Activated CD8-positive, alpha-beta memory T cell treated with anti-CD3 and anti-CD28 coated beads for 24 hours (primary cell): Measurements from ENCODE around the gene GFPT1.
"Not testable (repeated sequence)": the region's sequence is repeated elsewhere in the genome, so short reads cannot be mapped to it uniquely, and the experiment has no call there.

ENCODE experiments used
- DNase-seq: peaks from one replicate; pipeline ENCODE4 v3.0.0-alpha.2; 2020

The GFPT1 gene

DNA sequence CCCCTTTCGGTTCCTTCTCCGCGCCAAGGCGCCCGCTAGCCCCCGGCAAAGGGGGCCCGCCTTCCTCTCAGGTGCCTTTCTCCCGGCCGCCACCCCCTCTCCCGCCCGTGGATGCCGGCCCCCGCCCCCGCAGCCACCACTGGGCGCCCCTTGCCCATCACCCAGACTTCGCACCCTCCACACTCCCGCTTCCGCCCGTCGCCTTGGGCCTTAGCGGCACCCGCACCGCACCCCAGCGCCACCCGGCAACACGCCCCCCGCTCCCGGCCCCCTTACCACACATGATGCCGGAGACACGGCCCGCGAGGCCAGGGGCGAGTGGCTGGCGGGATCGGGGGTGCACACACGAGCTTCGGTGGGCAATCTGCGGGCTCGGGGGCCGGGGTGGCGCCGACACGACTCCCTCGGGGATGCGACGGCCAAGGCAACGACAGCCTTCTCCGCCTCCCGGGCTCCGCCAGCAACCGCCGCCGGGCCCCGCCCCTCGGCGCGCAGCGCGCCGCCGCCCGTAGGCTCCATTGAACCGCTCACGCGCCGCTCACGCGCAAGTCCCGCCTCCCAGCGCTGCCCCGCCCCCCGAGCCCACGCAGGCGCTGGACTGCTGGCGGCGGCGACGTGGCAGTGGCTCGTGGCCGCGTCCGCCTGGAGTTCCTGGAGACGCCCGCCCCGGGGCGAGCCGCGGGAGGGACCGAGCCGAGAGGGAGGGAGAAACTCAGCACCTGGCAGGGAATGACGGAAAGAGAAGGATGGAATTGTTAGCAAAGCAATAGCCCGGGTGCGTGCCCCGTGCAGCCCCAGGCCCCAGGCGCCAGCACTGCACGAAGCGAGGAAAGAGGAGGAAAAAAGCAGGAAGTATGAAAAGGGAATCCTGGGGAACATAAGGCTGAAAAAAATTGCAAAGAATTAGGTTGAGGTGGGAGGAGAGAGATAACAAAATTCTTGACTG lies at the start of gene GFPT1:
GFPT1 (minus strand) TSS at position 439 of the 946 bp plus-strand sequence; CDS start at position 283, 156 bp downstream.
- peak; percentile 97 for DNase-seq

DNA sequence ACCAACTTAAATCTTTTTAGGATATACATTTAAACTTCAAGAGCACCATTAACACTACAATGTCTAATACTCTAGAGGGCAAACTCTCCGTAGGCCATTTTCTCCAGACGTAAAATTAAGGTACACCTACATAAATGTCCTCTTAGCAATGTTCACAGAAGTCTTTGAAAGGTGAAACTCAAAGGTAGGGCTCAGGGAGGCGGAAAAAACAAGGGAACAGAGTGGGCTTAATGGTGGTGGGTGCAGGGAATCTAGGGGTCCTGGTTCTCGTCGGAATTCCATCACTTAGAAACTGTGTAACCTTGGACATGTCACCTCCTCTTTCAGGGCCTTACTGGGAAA lies 49.5 kb upstream of the GFPT1 start:
- DNase-seq, result no peak

DNA sequence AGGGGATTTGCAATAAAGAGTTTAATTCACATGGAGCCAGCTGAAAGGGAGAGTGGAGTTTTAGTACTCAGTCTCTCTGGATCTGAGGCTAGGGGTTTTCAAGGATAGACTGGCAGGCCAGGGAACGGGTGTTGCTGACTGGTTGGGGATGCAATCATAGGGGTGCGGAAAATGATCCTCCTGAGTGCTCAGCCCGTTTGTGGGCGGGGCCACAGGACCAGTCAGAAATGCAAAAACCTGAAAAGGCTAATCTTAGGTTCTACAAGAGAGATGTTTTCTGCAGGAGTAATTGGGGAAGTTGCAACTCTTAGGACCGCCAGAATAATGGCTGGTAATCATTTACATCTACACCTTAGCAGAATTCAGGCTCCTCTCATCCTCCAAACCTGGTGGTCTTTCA lies 47.7 kb upstream of the GFPT1 start:
- no peak for DNase-seq

DNA sequence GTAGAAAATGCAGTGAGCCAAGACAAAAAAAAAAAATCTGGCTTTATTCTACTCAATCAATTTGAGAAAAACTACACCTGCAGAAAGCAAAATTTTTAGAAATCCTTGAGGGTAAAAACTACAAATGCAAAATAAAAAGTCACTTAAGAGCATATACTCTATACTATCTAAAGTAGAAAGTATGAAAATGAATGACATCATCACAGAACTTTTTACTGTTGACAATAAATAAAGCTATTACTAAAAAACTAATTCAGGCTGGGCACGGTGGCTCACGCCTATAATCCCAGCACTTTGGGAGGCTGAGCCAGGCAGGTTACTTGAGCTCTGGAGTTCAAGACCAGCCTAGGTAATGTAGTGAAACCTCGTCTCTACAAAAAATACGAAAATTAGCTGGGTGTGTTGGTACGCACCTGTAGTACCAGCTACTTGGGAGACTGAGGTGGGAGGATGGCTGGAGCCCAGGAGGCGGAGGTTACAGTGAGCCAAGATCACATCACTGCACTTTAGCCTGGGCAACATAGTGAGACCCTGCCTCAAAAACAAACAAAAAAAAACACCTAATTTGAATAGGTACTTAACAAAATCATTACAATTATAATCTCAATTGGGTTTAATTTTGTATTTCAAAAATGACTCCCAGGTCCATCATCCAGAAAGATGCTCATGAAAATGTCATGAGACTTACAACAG lies 42.6 kb upstream of the GFPT1 start:
- no peak for DNase-seq

DNA sequence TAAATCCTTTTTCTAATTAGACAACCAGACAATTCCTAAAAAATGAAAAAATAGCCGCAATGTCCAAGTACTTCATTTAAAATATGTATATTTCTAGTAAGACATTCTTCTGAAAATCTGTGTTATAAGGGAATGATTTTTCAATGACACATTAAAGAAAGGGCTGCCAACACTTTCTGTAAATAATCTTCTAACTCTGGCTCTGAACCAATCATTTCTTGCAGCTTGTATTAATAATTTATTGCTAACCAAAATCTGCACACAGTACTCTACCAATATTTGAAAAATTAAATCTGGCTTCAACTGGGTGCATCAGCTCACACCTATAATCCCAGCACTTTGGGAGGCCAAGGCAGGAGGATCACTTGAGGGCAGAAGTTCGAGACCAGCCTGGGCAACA lies 42.0 kb upstream of the GFPT1 start:
- no peak for DNase-seq

DNA sequence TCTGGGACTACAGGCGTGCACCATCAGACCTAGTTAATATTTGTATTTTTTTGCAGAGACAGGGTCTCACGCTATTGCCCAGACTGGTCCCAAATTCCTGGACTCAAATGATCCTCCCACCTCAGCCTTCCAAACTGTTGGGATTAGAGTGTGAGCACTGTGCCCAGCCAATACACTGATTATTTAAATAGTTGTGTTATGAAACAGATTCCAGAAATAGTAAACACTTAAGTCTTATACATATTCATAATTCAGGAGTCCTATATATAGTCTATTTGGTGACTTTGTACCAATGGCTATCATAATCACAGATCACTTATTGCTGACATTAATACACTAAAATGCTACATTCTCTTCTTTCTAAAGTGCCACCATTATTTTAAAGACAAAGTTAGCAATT lies 37.4 kb upstream of the GFPT1 start:
- DNase-seq, result no peak

DNA sequence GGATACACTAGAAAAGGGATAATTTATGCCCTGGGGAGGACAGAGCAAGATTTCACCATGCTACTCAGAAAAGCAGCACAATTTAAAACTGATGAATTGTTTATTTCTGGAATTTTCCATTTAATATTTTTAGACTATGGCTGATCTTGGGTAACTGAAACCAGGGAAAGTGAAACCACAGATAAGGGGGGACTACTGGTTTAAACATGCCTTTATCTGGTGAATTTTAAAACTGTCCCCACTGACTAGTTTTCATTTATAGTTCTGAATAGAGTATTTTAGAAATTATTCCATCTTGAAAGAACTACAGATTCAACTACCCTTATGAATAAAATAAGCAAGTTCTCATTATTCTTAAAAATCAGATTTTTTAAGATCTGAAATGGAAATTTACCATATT lies 35.2 kb upstream of the GFPT1 start:
- DNase-seq, result no peak

DNA sequence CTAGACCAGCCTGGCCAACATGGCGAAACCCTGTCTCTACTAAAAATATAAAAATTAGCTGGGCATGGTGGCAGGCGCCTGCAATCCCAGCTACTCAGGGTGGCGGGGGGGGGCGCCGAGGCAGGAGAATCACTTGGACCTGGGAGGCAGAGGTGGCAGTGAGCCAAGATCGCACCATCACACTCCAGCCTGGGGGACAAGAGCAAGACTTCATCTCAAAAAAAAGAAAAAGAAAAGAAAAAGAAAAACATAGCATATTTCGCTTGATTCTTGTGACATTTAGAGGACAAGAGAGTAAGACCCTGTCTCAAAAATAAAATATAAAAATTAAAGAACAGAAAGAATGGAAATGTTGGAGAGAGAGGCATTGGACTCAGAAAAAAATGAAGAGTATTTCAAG lies 32.1 kb upstream of the GFPT1 start:
- DNase-seq, result not testable (repeated sequence)

DNA sequence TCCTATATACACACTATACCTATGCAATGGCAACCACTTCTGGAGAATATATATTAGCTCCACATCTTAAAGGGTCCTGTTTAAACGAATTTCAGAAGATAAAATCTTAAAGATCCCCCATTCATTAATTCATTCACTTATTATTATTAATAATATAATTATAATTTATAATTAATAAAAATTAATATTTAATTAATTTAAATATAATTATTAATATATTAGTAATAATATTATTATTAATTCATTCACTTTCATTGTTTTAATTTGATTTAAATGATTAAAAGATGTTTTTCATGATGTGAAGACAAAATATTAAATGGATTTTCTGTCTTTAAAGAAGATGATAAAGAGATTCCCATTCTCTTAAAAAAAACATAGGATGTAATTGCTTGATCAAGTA lies 29.1 kb upstream of the GFPT1 start:
- DNase-seq, result no peak

DNA sequence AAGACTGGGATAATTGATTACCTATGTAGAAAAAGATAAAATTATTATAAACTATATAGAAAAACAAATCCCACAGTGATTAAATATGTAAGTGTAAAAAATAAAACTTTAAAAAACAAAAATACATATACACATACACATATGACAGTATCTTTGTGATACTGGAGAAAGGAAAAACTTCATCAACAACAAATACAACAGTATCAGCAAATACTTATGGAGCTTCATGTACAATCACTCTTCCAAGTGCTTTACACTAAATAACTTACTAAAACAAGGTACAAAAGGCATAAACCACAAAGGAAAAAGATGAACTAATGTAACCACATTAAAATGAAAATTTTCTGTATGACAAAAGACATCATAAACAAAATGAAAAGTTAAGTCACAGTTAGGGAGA lies 24.1 kb upstream of the GFPT1 start:
- no peak for DNase-seq

DNA sequence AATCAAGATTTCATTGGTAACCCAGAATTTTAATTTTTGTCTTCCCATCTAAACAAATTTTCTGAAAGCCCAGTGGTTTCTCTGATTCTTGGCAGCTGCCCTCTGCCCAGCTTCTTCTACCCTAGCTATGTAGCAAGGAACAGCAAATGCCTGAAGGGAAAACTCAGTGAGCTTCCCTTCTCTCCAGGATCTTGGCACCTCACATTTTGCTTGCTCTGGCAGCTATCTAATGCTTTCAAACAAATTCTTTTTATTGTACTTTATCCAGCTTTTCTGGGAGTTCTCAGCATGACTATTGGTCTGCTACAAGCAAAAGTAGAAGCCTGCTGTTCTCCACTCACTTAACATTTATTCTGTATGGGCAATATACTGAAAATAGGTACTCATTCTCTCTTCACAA lies 18.3 kb upstream of the GFPT1 start:
- no peak for DNase-seq

DNA sequence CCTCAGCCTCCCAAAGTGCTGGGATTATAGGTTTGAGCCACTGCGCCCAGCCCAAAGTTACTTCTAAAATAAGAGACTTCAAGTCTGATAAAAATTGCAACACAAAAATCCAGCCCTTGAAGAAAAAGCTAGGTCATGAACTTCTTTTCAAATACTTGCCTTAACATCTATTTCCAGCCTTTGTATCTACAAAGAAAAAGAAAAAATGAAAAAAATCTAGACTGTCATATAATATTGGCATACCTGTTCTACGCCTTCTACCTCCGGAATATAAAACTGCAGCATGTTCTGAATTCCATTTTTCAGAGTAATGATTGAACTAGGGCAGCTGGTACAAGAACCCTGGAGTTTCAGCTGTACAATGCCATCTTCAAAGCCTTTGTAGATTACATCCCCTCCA lies 13.1 kb upstream of the GFPT1 start:
- no peak for DNase-seq

DNA sequence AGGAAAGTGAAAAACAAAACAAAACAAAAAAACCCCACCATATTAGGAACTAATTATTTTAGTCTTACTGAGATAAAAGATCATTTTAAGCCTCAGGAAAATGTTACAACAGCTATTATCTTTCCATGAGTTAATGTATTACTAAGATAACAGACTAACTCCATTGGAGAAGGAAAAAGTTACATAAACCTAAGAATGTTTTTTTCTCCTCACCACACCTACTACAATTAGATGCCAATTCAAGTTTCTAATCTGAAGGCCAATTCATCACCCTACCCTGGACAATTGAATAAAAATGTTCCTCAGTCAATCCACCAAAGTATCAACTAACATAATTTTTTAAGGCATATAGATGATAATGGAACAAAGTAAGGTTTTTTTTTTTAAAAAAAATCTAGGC lies 10.2 kb upstream of the GFPT1 start:
- DNase-seq, result no peak

DNA sequence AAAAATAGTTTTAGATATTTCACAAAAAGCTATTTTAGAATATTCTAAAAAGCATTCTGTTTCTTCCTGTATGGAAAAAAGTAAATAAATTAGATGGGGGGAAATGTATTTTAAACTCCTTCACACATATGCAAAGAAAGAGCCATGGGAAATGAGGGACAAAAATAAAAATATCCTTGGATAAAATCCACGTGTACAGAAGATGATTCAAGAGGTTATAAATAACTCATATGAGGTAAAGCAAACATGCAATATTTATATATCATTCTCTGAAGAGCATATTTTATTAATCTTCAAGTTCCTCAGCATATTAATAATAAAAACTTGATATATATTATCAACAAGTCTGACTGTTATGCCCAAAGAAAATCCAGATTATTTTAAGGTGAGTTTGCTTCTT lies 8.8 kb upstream of the GFPT1 start:
- no peak for DNase-seq

DNA sequence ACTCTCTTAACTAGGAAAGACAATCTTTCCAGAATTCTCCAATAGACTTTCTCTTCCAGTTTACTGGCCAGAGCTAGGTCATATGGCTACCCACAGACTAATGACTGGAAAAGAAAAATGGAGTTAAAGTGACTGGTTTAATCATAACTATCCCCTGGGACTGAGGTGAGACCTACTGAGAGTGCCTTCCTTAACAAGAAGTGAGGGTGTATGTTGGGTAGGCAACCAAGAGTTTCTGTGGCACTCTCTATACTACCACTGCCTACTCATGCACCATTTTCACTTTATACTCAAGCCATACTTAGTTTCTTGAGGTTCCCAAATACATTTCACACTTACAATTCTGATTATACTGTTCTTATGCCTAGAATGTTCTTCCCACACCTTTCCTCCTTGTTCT lies 6.9 kb upstream of the GFPT1 start:
- no peak for DNase-seq

DNA sequence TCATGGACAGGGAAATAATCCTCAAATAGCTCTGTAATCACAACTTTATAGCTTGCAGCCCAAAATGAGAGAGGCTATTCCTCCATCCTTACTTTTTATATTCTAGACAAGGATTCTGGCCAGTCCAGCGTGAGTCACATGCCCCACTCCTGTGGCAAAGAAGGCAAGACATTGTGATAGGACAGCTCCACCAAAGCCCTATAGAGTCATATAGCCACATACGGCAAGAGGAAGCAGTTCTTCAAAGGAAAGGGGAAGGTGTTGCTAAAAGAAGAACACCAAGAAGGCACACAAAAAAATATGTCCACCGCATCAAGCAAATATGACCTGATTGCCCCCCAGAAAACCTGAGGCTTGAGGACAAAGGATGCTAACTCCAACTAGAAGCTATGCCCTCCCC lies 3.4 kb upstream of the GFPT1 start:
- DNase-seq, result no peak

DNA sequence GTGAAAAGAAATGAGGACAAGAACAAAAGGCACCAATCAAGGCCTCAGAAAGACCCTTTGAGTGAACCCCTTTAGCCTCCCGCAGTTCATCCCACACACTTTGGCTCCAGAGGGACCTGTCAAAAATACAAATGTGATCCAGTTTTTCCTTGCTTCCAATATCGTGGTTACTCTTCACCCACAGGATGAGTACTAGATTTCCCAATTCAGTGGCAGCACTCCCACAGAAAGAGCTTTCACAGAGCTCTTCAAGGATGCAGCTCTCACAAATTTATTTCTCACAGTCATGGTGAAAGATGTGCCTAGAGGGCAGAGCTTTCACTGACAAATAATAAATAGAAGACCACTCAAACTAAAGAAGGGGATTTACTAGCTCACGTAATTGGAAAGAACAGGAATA lies 3.0 kb upstream of the GFPT1 start:
- DNase-seq, result no peak

DNA sequence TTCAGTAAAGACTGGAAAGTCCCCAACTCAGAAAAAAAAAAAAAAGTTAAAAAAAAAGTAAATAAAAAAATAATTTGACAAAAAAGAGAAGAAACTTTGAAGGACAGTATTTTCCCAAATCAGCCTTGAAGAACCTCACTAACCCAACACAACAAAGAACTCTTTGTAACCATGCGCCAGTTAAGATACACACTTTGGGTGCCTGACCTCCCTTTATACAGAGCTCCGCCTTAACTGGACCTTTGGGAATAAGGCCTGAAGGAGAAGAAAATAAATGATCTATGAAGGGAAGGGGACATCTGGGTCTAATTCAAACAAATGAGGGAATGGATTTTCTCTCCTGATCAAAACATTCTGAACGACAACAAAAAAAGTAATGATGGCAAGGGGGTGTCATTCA lies 2.2 kb upstream of the GFPT1 start:
- no peak for DNase-seq

DNA sequence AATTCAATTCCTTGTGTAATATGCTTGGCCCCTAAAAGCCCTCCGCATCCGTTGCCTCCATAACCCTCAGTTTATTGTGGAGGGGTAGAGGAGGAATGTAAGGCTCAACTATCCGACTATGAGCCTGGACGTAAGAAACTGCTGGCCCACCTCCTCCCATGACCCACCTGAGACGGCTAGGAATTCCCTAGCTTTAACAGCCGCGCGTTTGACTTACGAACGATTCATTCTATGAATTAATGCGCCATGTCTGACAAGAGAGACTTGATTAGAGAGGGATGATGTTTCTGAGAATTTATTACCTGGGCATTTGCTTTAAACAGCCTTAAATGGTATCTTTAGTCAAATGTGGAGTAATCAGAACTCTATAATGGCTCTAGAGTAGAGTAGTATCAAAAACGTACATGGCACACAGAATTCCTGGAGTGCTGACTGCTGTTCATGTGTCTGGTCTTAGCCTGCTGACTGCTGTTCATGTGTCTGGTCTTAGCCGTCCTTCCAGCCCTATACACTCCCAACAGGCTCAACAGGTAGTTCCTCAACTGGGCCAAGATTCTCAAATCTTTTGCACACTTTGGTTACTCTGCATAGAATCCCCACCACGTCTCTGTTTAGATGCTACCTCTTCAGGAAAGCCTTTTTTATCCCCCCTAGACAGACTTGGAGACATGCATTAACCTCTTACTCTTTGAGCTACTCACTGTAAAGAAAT lies 899 bp upstream of the GFPT1 start:
- no peak for DNase-seq

DNA sequence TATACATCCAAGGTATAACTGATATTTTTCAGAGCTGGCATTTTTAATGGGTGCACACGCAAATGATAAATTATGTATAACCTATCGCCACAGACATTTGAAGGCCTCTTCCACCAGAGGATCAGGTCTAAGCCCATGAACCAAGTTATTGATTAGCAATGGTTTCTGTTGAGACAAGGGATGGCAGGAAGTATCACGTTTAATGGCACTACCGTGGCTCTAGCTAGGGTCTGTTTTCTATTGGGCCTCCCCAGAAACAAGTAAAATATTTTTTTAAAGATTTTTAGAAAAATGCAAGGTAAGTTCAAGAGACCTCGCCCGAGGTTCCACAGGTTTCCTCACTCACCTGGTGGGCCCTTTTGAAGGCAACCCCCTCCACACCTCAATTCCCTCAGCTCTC lies 667 bp downstream of the GFPT1 start:
- DNase-seq, result no peak

DNA sequence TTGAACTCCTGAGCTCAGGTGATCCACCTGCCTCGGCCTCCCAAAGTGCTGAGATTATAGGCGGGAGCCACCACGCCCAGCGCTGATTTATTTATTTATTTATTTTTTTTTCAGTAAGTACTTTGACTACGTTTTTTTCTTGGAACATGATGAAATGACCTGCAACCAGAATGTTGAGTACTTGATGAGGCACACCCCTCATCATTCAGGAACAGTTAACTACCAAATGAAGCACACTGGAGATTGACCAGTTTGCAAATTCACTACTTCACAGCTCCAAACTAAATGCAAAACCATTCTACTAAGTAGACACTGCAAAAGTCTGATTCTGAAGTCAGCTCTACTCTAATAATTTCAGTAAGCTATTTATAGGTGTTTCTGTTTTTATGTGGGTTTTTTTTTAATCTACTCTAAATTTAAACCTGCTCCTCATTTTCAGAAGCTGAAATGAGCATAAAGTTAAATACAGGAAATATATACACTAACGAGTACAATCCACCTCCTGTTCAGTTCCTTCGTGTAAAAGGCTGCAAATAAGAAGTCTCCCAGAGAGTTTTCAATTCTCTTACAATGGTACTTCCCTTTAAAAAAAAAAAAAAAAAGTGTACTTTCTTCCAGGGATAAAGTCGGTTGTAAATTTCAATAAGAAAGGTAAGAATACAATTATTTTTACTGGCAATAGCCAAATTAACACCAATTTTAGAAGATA lies 1.4 kb downstream of the GFPT1 start:
- DNase-seq, result no peak

DNA sequence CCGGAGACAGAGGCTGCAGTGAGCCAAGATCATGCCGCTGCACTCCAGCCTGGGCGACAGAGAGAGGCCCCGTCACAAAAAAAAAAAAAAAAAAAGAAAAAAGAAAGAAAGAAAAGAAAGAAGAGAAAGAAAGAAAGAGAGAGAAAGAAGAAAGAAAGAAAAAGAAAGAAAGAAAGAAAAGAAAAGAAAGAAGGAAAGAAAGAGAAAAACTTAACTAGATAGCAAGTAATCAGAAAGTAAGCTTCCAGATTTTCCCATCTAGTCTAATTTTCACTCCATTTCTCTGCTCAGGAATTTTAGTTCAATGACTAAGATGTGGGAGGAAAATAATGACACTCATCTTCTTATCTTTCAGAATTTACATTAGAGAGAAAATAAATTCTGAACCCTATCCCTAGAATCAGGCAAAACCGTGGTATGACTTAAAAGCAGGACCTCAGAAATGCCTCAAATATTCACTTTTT lies 2.4 kb downstream of the GFPT1 start:
- no peak for DNase-seq

DNA sequence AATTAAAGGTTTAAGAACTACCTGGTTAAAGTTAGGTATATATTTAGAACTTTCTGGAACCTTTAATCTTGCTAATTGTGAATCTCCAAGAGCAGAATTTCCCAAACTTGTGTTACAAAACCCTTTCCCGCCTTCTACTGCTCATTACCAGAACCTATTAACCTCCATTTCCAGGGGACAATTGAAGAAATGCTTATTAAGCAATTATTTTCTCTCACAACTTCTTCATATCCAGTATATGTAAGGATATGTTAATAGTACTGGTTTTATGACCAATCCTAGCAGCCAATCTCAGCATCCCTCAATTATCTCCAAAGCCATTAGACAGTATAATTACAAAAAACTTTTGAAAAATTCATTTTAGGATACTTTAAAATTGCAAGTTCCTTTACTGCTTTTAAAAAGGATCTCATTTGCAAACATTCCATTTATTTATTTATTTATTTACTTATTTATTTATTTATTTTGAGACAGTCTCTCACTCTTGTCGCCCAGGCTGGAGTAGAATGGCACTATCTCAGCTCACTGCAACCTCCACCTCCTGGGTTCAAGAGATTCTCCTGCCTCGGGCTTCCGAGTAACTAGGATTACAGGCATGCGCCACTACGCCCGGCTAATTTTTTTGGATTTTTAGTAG lies 3.7 kb downstream of the GFPT1 start:
- DNase-seq, result no peak
